H9 (cell line): ENCODE measurements around the gene KLHL21. TPM values are rescaled to one million over a fixed set of nuclear protein-coding genes. Genes with fewer than 3 reads are reported as not detected.

Source experiments
- DNase-seq: peaks from one replicate; pipeline ENCODE4 v3.0.0-alpha.2; 2017
- H2AFZ ChIP-seq: one replicate; pipeline ENCODE4 v1.6.1; 2013; ENCODE audit warnings: mild to moderate bottlenecking, low read length, control low read depth, moderate library complexity
- H2AK5ac ChIP-seq: 2 replicates; pipeline ENCODE4 v1.6.1; 2013; ENCODE audit warnings: low read length, control low read depth, mixed read lengths; ENCODE audit not compliant: insufficient read length
- H2BK120ac ChIP-seq: one replicate; pipeline ENCODE4 v1.6.1; 2013; ENCODE audit warnings: low read depth, mild to moderate bottlenecking, low read length, control low read depth, inconsistent platforms; ENCODE audit not compliant: poor library complexity, severe bottlenecking
- H2BK12ac ChIP-seq: 2 replicates; pipeline ENCODE4 v1.6.1; 2013; ENCODE audit warnings: low read length, control low read depth, mixed read lengths, low read depth; ENCODE audit not compliant: insufficient read length
- H2BK15ac ChIP-seq: 2 replicates; pipeline ENCODE4 v1.6.1; 2013; ENCODE audit warnings: low read depth, low read length, control low read depth
- H2BK20ac ChIP-seq: one replicate; pipeline ENCODE4 v1.6.1; 2013; ENCODE audit warnings: low read depth, mild to moderate bottlenecking, low read length, control low read depth, inconsistent platforms; ENCODE audit not compliant: poor library complexity, severe bottlenecking
- H2BK5ac ChIP-seq: 2 replicates; pipeline ENCODE4 v1.6.1; 2013; ENCODE audit warnings: low read length, control low read depth, mixed read lengths; ENCODE audit not compliant: insufficient read length
- H3K14ac ChIP-seq: 2 replicates; pipeline ENCODE4 v1.6.1; 2013; ENCODE audit warnings: low read length, control low read depth; ENCODE audit not compliant: insufficient read depth
- H3K18ac ChIP-seq: 2 replicates; pipeline ENCODE4 v1.6.1; 2013; ENCODE audit warnings: low read depth, mild to moderate bottlenecking, mixed read lengths, low read length, control low read depth; ENCODE audit not compliant: insufficient read length
- H3K23ac ChIP-seq: 2 replicates; pipeline ENCODE4 v1.6.1; 2013; ENCODE audit warnings: low read length, control low read depth, mixed read lengths, low read depth; ENCODE audit not compliant: insufficient read length
- H3K23me2 ChIP-seq: 2 replicates; pipeline ENCODE4 v1.6.1; 2013; ENCODE audit warnings: low read depth, mild to moderate bottlenecking, mixed read lengths, low read length, control low read depth; ENCODE audit not compliant: insufficient read length, poor library complexity, severe bottlenecking
- H3K27ac ChIP-seq: 2 replicates; pipeline ENCODE4 v1.5.1; 2013; ENCODE audit warnings: low read length, control low read depth, mixed read lengths, low read depth; ENCODE audit not compliant: insufficient read length
- H3K27me3 ChIP-seq: 2 replicates; pipeline ENCODE4 v1.6.1; 2013; ENCODE audit warnings: low read length, control low read depth, inconsistent platforms; ENCODE audit not compliant: insufficient read depth
- H3K4ac ChIP-seq: 2 replicates; pipeline ENCODE4 v1.6.1; 2013; ENCODE audit warnings: low read depth, mild to moderate bottlenecking, control low read depth, inconsistent platforms, low read length, moderate library complexity
- H3K4me1 ChIP-seq: 2 replicates; pipeline ENCODE4 v1.6.1; 2013; ENCODE audit warnings: low read length, control low read depth, inconsistent platforms; ENCODE audit not compliant: insufficient read depth
- H3K4me2 ChIP-seq: 2 replicates; pipeline ENCODE4 v1.6.1; 2013; ENCODE audit warnings: low read length, control low read depth, mixed read lengths; ENCODE audit not compliant: insufficient read length, insufficient read depth
- H3K56ac ChIP-seq: 2 replicates; pipeline ENCODE4 v1.6.1; 2013; ENCODE audit warnings: low read depth, mild to moderate bottlenecking, mixed read lengths, low read length, control low read depth; ENCODE audit not compliant: insufficient read length
- H3K79me1 ChIP-seq: 2 replicates; pipeline ENCODE4 v1.6.1; 2013; ENCODE audit warnings: low read depth, mild to moderate bottlenecking, moderate library complexity, low read length, control low read depth, inconsistent platforms; ENCODE audit not compliant: insufficient read depth, poor library complexity, severe bottlenecking
- H3K79me2 ChIP-seq: 2 replicates; pipeline ENCODE4 v1.6.1; 2013; ENCODE audit warnings: low read length, control low read depth, inconsistent platforms; ENCODE audit not compliant: insufficient read depth
- H3K9ac ChIP-seq: 2 replicates; pipeline ENCODE4 v1.6.1; 2013; ENCODE audit warnings: low read length, control low read depth, mixed read lengths; ENCODE audit not compliant: insufficient read length; ENCODE audit errors: extremely low read depth
- H3K9me3 ChIP-seq: one replicate; pipeline ENCODE4 v1.6.1; 2013; ENCODE audit warnings: low read depth, low read length, inconsistent platforms; ENCODE audit not compliant: control insufficient read depth
- H3T11ph ChIP-seq: one replicate; pipeline ENCODE4 v1.6.1; 2013; ENCODE audit warnings: mild to moderate bottlenecking, low read length, control low read depth, inconsistent platforms
- H4K20me1 ChIP-seq: one replicate; pipeline ENCODE4 v1.6.1; 2013; ENCODE audit not compliant: control insufficient read depth, insufficient read length, insufficient read depth
- H4K5ac ChIP-seq: 2 replicates; pipeline ENCODE4 v1.6.1; 2013; ENCODE audit warnings: low read depth, mild to moderate bottlenecking, mixed read lengths, low read length, control low read depth; ENCODE audit not compliant: insufficient read length
- H4K8ac ChIP-seq: replicated peaks from 2 replicates; pipeline ENCODE4 v1.6.1; 2013; ENCODE audit warnings: low read length, control low read depth, mixed read lengths, low read depth; ENCODE audit not compliant: insufficient read length
- H4K91ac ChIP-seq: 2 replicates; pipeline ENCODE4 v1.6.1; 2013; ENCODE audit warnings: low read depth, mild to moderate bottlenecking, moderate library complexity, mixed read lengths, low read length, control low read depth; ENCODE audit not compliant: insufficient read length
- H3K27ac Mint-ChIP-seq, 3 experiments: 2 replicates in 2 of 3; 3 replicates in 1 of 3; pipeline ENCODE4 v1.8.0; 2020 to 2021; ENCODE audit warnings: mixed read lengths in 3 of 3, mild to moderate bottlenecking in 1 of 3, moderate library complexity in 1 of 3
- H3K27me3 Mint-ChIP-seq: 2 replicates; pipeline ENCODE4 v1.8.0; 2021; ENCODE audit warnings: low read depth, mild to moderate bottlenecking, moderate library complexity, mixed read lengths
- H3K36me3 Mint-ChIP-seq, 3 experiments: 2 replicates in 2 of 3; 3 replicates in 1 of 3; pipeline ENCODE4 v1.8.0; 2020 to 2021; ENCODE audit warnings: low read depth in 3 of 3, mixed read lengths in 3 of 3; ENCODE audit not compliant: insufficient read depth in 1 of 3
- H3K4me1 Mint-ChIP-seq, 2 experiments: 2 replicates each; pipeline ENCODE4 v1.8.0; 2020; ENCODE audit warnings: mixed read lengths in 2 of 2
- H3K4me3 Mint-ChIP-seq, 2 experiments: 2 replicates in 1 of 2; 3 replicates in 1 of 2; pipeline ENCODE4 v1.8.0; 2020 to 2021; ENCODE audit warnings: mild to moderate bottlenecking in 2 of 2, mixed read lengths in 2 of 2, moderate library complexity in 1 of 2
- H3K9me3 Mint-ChIP-seq, 2 experiments: 2 replicates in 1 of 2; 3 replicates in 1 of 2; pipeline ENCODE4 v1.8.0; 2020; ENCODE audit warnings: mild to moderate bottlenecking in 2 of 2, mixed read lengths in 2 of 2, moderate library complexity in 1 of 2
- WGBS: extraction: QIAGEN DNeasy Blood & Tissue Kit; methylation state at CpG from one replicate; pipeline ENCODE4 v1.1.7; 2013; ENCODE audit warnings: missing lambda C conversion rate, low lambda C conversion rate, mixed read lengths; ENCODE audit not compliant: insufficient read length; ENCODE audit errors: extremely low coverage; 5-methylcytosine and 5-hydroxymethylcytosine counted together
- total RNA-seq: library from RNA; stranded (reverse); gene quantifications from 2 replicates; pipeline ENCODE4 v1.2.1, GENCODE V29; 2021
- TF ChIP-seq, protein P1 (sequence below): fragments of 200-600 bp; sonication (generic); conservative IDR thresholded peaks from 3 replicates; pipeline ENCODE4 v1.8.0; 2021; ENCODE audit warnings: antibody characterized with exemption, mild to moderate bottlenecking

The KLHL21 gene
- total RNA-seq, 1 experiment from 2014 or later: 31.9 TPM

DNA sequence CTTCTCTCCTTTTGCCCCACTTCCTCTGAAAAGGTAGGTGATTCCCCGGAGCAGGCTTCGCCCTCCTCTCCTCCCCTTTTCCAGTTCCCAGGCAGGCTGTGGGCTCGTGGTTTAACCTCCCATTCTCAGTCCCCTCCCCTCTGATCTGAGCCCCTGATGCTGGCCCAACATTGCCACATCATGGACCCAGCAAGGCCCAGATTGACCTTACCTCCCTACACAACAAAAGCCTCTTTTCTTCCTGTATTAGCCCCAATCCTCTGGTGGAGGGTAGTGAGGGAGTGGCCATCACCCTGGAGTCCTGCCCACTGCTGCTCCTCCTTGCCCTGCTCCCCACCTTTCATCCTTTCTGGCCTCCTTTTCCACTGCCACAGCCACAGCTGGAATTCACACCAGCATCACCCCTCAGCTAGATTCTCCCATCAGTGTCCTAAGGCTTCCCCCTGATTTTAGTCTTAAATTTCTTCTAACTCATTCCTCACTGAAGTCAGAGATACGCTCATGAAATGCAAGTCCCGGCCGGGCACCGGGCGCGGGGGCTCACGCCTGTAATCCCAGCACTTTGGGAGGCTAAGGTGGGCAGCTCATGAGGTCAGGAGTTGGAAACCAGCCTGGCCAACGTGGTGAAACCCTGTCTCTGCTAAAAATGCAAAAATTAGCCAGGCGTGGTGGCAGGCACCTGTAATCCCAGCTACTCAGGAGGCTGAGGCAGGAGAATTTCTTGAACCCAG is 29.9 kb downstream of the KLHL21 start:
- Mint-ChIP-seq H3K27me3 (peaks cover 64% of the 10 kb centered on the region), H3K9me3 (peaks cover 4% of the 10 kb centered on the region in 2 experiments; a peak in 2 of 5 replicates), H3K4me3 (no peak overlapping the region; a peak in 1 of 5 replicates), H3K36me3 (no peaks in the 10 kb centered on the region), H3K4me1 (peaks cover 6 to 8% of the 10 kb centered on the region in 2 experiments), H3K27ac (no peak overlapping the region)
- Histone ChIP-seq H3K14ac (no peak overlapping the region; the same call in 1 of the 2 replicates), H3K9me3 (no peaks in the 10 kb centered on the region), H4K20me1 (no peaks in the 10 kb centered on the region), H4K5ac (no peak overlapping the region), H3K4me1 (no peaks in the 10 kb centered on the region; the same call in 1 of the 2 replicates), H2BK5ac (no peak overlapping the region), H3K18ac (no peak overlapping the region), H3K79me1 (no peaks in the 10 kb centered on the region), H2AK5ac (no peak overlapping the region), H3K56ac (no peak overlapping the region), H3K4ac (no peak overlapping the region), H4K91ac (no peak overlapping the region), H3K23me2 (no peaks in the 10 kb centered on the region), H3K23ac (no peak overlapping the region), H2BK15ac (no peak overlapping the region), H3T11ph (no peak overlapping the region), H2BK12ac (no peak overlapping the region), H4K8ac (no peak overlapping the region), H3K79me2 (no peaks in the 10 kb centered on the region), H3K27ac (no peak overlapping the region), H3K27me3 (0 out of 2 replicates have a peak, but pooled peaks cover 2% of the 10 kb centered on the region), H3K9ac (no peak overlapping the region), H3K4me2 (no peak overlapping the region), H2AFZ (no peak overlapping the region), H2BK120ac (no peak overlapping the region), H2BK20ac (no peak overlapping the region)
- WGBS: no CpG with 5 or more reads among the region's 12 CpGs
- DNase-seq: no peak
- TF ChIP-seq, protein P1, sequence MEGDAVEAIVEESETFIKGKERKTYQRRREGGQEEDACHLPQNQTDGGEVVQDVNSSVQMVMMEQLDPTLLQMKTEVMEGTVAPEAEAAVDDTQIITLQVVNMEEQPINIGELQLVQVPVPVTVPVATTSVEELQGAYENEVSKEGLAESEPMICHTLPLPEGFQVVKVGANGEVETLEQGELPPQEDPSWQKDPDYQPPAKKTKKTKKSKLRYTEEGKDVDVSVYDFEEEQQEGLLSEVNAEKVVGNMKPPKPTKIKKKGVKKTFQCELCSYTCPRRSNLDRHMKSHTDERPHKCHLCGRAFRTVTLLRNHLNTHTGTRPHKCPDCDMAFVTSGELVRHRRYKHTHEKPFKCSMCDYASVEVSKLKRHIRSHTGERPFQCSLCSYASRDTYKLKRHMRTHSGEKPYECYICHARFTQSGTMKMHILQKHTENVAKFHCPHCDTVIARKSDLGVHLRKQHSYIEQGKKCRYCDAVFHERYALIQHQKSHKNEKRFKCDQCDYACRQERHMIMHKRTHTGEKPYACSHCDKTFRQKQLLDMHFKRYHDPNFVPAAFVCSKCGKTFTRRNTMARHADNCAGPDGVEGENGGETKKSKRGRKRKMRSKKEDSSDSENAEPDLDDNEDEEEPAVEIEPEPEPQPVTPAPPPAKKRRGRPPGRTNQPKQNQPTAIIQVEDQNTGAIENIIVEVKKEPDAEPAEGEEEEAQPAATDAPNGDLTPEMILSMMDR: no peak
